Body of pancreas (tissue), 4 donors: ENCODE results near the gene PRR20C. TPM values are rescaled to one million over a fixed set of nuclear protein-coding genes. Genes with fewer than 3 reads are reported as not detected.
"Not testable (repeated sequence)": the region's sequence is repeated elsewhere in the genome, so short reads cannot be mapped to it uniquely, and the experiment has no call there.

Source experiments
- ATAC-seq: fragments of 150-250 bp; one replicate; pipeline ENCODE4 v1.9.1; 2016
- DNase-seq, 4 donors: peaks; one replicate each; pipeline ENCODE4 v3.0.0-alpha.2; 2019
- H3K27ac ChIP-seq, 4 donors: fragments of 200-600 bp; sonication (generic); 1 replicate in 3 of 4; 2 replicates in 1 of 4; pipeline versions ENCODE4 v1.5.1 to v1.6.1; 2016 to 2019; ENCODE audit warnings: mild to moderate bottlenecking in 1 of 4, mixed read lengths in 1 of 4, moderate library complexity in 1 of 4
- H3K27me3 ChIP-seq, 2 donors: fragments of 200-600 bp; sonication (generic); one replicate each; pipeline ENCODE4 v1.6.0; 2016; ENCODE audit warnings: mild to moderate bottlenecking in 1 of 2
- H3K36me3 ChIP-seq, 2 donors: fragments of 200-600 bp; sonication (generic); replicated peaks in 1 of 2; 2 replicates each; pipeline ENCODE4 v1.5.1; 2016; ENCODE audit warnings: low read depth in 2 of 2; ENCODE audit not compliant: insufficient read depth in 1 of 2
- H3K4me1 ChIP-seq: fragments of 200-600 bp; sonication (generic); one replicate; pipeline ENCODE4 v1.6.0; 2016
- H3K4me3 ChIP-seq, 2 donors: fragments of 200-600 bp; sonication (generic); 1 replicate in 1 of 2; 2 replicates in 1 of 2; pipeline ENCODE4 v1.5.1; 2016 to 2019
- H3K9me3 ChIP-seq, 3 donors: fragments of 200-600 bp; sonication (generic); 1 replicate in 2 of 3; 2 replicates in 1 of 3; pipeline ENCODE4 v1.5.1; 2016
- POLR2A ChIP-seq, 3 donors: fragments of 450-650 bp; IDR thresholded peaks; one replicate each; pipeline ENCODE4 v1.6.1; 2016; ENCODE audit warnings: antibody characterized with exemption in 3 of 3, mild to moderate bottlenecking in 2 of 3
- WGBS, 2 donors: methylation state at CpG; one replicate each; pipeline ENCODE4 v1.1.5; 2017; 5-methylcytosine and 5-hydroxymethylcytosine counted together
- intact Hi-C: fragments of 100-400 bp; cut with DNase I; formaldehyde crosslinking; loops from one replicate; pipeline ENCODE4 v1.15.1; 2023
- total RNA-seq, 2 donors: library from RNA; depleted of rRNA; stranded (reverse); fragments of >200 nt; gene quantifications; one replicate each; pipeline ENCODE4 v1.1.0, GENCODE V29; 2016
- TF ChIP-seq, protein P1 (sequence below), 7 experiments: fragments of 450-650 bp in 4 of 7; fragments of 200-600 bp in 3 of 7; sonication (generic) in 3 of 7; IDR thresholded peaks; one replicate each; pipeline ENCODE4 v1.5.1; 2016 to 2019; ENCODE audit warnings: antibody characterized with exemption in 7 of 7

PRR20C gene
- not detected for total RNA-seq

DNA sequence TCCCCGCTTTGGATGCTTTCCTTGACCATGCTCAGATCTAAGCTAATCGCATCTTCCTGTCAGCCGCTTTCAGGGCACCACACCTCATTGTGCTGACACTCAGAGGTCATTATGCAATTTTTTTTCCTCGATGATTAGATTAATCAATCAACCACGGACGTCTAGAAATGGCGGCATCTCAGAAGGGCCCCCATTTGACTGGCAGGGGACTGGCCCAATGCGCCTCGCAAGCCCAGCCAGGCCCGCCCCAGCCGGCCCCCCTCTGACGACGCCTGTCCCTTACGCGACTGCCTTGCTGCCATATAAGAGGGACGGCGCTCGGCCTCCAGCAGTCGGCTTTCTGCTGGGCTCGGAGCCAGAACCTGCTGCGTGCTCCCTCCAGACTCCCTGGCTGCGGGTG is at the start of gene PRR20C:
PRR20C (plus strand) TSS at position 301 of the 400 bp plus-strand sequence. CDS start 387 bp downstream, outside the sequence.
- WGBS, 2 donors = no CpG with 5 or more reads among the region's 22 CpGs
- H3K9me3 ChIP-seq, H3K36me3 ChIP-seq, H3K4me1 ChIP-seq, H3K4me3 ChIP-seq, intact Hi-C loops, ATAC-seq, DNase-seq, H3K27me3 ChIP-seq, H3K27ac ChIP-seq: not testable (repeated sequence)

DNA sequence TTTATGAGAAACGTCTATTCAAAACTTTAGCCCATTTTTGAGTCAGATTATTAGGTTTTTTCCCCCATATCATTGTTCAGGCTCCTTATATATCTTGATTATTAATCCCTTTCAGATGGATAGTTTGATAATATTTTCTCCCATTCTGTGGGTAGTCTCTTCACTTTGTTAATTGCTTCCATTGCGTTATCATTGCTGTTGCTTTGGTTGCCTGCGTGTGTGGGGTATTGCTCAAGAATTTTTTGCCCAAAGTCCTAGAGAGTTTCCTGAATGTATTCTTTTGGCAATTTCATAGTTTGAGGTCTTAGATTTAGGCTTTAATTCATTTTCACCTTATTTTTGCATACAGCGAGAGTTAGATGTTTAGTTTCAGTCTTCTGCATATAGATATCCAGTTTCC is 38.9 kb upstream of the PRR20C start:
- ATAC-seq = no peak
- no peaks in the 10 kb centered on the region for H3K9me3 ChIP-seq
- H3K27ac ChIP-seq = no peak overlapping the region
- no peak overlapping the region for H3K4me3 ChIP-seq
- WGBS, 2 donors = 72 to 82% methylated on average over 4 of the region's 4 CpGs
- H3K4me1 ChIP-seq = no peaks in the 10 kb centered on the region
- DNase-seq = no peak
- intact Hi-C loops = no loop called here
- TF ChIP-seq, protein P1, sequence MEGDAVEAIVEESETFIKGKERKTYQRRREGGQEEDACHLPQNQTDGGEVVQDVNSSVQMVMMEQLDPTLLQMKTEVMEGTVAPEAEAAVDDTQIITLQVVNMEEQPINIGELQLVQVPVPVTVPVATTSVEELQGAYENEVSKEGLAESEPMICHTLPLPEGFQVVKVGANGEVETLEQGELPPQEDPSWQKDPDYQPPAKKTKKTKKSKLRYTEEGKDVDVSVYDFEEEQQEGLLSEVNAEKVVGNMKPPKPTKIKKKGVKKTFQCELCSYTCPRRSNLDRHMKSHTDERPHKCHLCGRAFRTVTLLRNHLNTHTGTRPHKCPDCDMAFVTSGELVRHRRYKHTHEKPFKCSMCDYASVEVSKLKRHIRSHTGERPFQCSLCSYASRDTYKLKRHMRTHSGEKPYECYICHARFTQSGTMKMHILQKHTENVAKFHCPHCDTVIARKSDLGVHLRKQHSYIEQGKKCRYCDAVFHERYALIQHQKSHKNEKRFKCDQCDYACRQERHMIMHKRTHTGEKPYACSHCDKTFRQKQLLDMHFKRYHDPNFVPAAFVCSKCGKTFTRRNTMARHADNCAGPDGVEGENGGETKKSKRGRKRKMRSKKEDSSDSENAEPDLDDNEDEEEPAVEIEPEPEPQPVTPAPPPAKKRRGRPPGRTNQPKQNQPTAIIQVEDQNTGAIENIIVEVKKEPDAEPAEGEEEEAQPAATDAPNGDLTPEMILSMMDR (IDR thresholded peaks at IDR 0.05) = no peak
- no peak for TF ChIP-seq POLR2A (IDR thresholded peaks at IDR 0.05)
- no peaks in the 10 kb centered on the region for H3K27me3 ChIP-seq
- H3K36me3 ChIP-seq = no peaks in the 10 kb centered on the region

DNA sequence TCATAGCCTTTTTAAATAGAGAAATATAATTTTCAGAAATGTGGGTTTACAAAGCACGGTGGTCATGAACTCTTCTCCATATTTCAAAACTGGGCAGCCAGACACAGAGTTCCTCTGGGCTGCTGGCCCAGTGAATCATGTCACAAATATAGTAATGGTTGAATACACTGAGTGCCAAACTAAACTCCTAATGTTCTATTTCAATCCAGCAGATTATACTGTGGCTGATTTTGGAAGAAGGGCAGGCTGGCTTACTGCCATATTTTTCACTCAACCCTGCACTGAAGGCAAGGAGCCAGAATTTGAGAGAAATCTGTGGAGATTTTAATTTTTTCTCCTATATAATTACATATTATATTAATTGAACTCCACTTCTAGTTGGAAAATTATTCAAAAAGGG is 30.2 kb upstream of the PRR20C start:
- no peak overlapping the region for H3K4me3 ChIP-seq
- H3K4me1 ChIP-seq = no peaks in the 10 kb centered on the region
- TF ChIP-seq, protein P1 (IDR thresholded peaks at IDR 0.05) = no peak
- TF ChIP-seq POLR2A (IDR thresholded peaks at IDR 0.05) = no peak
- intact Hi-C loops = no loop called here
- no peak overlapping the region for H3K27ac ChIP-seq
- ATAC-seq = no peak
- no peaks in the 10 kb centered on the region for H3K27me3 ChIP-seq
- H3K9me3 ChIP-seq = no peaks in the 10 kb centered on the region
- no peak for DNase-seq
- no peaks in the 10 kb centered on the region for H3K36me3 ChIP-seq
- WGBS, 2 donors = 79 to 85% methylated on average over 1 of the region's 1 CpG

DNA sequence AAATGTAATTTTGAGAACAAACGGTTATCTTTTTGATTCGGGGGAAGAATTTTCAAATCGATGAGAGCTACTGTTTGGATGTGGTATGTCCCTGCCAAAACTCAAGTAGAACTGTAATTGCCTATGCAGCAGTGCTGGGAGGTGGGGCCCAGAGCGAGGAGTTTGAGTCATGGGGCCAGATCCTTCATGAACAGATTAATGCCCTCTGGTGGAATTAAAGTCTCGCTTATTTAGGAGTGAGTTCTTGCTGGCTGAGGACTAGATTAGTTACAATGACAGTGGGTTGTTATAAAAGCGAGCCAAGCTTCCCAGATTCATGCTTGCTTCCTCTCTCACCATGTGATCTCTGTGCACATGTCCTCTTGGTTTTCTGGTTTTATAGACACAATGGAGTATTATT is 25.0 kb upstream of the PRR20C start:
- no peak for TF ChIP-seq POLR2A (IDR thresholded peaks at IDR 0.05)
- TF ChIP-seq, protein P1 (IDR thresholded peaks at IDR 0.05) = no peak
- 59 to 61% methylated on average over 6 of the region's 6 CpGs for WGBS, 2 donors
- no peaks in the 10 kb centered on the region for H3K9me3 ChIP-seq
- no peaks in the 10 kb centered on the region for H3K36me3 ChIP-seq
- no peaks in the 10 kb centered on the region for H3K4me1 ChIP-seq
- no peak for ATAC-seq
- no peak overlapping the region for H3K4me3 ChIP-seq
- no peak overlapping the region for H3K27ac ChIP-seq
- no peaks in the 10 kb centered on the region for H3K27me3 ChIP-seq
- DNase-seq = no peak
- intact Hi-C loops = no loop called here

DNA sequence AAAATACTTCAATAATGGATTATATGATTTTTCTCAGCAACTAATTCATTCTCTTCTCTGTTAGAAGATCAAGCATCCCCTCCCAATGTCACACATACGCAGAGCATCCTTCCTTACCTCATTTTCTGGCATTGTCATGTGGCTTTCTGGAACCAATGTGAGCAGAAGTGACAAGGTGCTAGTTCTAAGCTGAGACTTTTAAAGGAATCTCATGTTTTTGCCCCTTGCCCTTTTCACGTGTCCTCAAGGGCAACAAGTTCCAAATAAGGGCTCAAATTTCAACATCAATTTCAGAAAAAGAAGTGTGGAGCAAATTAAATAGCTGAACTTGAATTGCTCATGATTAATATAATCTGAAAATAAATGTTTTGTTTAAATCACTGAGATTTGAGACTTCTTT is 17.8 kb upstream of the PRR20C start:
- Histone ChIP-seq H3K27me3 (no peaks in the 10 kb centered on the region), H3K27ac (no peak overlapping the region), H3K4me1 (no peaks in the 10 kb centered on the region), H3K36me3 (no peaks in the 10 kb centered on the region), H3K4me3 (no peak overlapping the region), H3K9me3 (no peaks in the 10 kb centered on the region)
- intact Hi-C loops = no loop called here
- 39 to 40% methylated on average over 2 of the region's 2 CpGs for WGBS, 2 donors
- DNase-seq = no peak
- no peak for ATAC-seq
- TF ChIP-seq POLR2A (IDR thresholded peaks at IDR 0.05) = no peak
- TF ChIP-seq, protein P1 (IDR thresholded peaks at IDR 0.05) = no peak
